ENCODE results near the gene ABCB8. TPM values are rescaled to one million over a fixed set of nuclear protein-coding genes. Genes with fewer than 3 reads are reported as not detected.
"Not testable (repeated sequence)": the region's sequence is repeated elsewhere in the genome, so short reads cannot be mapped to it uniquely, and the experiment has no call there.

Gene ABCB8
- total and polyA plus RNA-seq, 9 of the 15 experiments (the other 6 are each of a cell fraction or from before 2014, with no cell fraction given), result 7.6 to 106 (median 36.3) TPM

DNA sequence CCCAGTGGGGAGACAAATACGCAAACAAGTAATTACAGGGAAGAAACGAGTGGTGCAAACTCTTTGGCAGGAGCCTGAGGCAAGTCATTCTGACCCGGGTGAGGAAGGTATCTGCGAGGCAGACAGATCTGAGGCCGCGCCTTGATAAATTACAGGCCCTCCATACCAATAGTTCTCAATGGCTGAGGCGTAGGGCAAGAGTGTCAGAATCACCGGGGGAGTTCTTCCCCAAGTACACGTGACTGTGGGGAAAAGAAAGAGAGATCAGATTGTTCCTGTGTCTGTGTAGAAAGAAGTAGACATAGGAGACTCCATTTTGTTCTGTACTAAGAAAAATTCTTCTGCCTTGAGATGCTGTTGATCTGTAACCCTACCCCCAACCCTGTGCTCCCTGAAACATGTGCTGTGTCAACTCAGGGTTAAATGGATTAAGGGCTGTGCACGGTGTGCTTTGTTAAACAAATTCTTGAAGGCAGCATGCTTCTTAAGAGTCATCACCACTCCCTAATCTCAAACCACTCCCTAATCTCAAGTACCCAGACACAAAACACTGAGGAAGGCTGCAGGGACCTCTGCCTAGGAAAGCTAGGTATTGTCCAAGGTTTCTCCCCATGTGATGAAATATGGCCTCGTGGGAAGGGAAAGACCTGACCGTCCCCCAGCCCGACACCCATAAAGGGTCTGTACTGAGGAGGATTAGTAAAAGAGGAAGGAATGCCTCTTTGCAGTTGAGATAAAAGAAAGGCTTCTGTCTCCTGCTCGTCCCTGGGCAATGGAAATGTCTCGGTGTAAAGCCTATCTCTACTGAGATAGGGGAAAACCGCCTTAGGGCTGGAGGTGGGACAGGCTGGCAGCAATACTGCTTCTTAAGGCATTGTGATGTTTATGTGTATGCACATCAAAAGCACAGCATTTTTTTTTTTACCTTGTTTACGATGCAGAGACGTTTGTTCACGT lies 1.2 kb upstream of the ABCB8 start (continued):
- peak; percentile 76; the same call in 1 of the 2 replicates for TF ChIP-seq BHLHE40 (IDR thresholded peaks at IDR 0.05; ENCODE audit: low read length)
- TF ChIP-seq ATF1 (CRISPR knock-in tag; IDR thresholded peaks at IDR 0.05), result not testable (repeated sequence)
- TF ChIP-seq ATF1 (tag; IDR thresholded peaks at IDR 0.05), result peak; percentile 72
- TF ChIP-seq BCL6 (CRISPR knock-in tag; IDR thresholded peaks at IDR 0.05), result peak; percentile 85; the same call in 1 of the 2 replicates
- TF ChIP-seq DPF2 (IDR thresholded peaks at IDR 0.05), result peak; percentile 81
- TF ChIP-seq, protein P1, sequence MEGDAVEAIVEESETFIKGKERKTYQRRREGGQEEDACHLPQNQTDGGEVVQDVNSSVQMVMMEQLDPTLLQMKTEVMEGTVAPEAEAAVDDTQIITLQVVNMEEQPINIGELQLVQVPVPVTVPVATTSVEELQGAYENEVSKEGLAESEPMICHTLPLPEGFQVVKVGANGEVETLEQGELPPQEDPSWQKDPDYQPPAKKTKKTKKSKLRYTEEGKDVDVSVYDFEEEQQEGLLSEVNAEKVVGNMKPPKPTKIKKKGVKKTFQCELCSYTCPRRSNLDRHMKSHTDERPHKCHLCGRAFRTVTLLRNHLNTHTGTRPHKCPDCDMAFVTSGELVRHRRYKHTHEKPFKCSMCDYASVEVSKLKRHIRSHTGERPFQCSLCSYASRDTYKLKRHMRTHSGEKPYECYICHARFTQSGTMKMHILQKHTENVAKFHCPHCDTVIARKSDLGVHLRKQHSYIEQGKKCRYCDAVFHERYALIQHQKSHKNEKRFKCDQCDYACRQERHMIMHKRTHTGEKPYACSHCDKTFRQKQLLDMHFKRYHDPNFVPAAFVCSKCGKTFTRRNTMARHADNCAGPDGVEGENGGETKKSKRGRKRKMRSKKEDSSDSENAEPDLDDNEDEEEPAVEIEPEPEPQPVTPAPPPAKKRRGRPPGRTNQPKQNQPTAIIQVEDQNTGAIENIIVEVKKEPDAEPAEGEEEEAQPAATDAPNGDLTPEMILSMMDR (IDR thresholded peaks at IDR 0.05 in 2 of 3, conservative IDR thresholded peaks at IDR 0.05 in 1 of 3; ENCODE audit: insufficient read depth in 2 of 3, low read depth in 1 of 3, low read length in 3 of 3), result peak in 1 of 3 experiments; percentile 13; a peak in 1 of 6 replicates
- TF ChIP-seq, protein P2, sequence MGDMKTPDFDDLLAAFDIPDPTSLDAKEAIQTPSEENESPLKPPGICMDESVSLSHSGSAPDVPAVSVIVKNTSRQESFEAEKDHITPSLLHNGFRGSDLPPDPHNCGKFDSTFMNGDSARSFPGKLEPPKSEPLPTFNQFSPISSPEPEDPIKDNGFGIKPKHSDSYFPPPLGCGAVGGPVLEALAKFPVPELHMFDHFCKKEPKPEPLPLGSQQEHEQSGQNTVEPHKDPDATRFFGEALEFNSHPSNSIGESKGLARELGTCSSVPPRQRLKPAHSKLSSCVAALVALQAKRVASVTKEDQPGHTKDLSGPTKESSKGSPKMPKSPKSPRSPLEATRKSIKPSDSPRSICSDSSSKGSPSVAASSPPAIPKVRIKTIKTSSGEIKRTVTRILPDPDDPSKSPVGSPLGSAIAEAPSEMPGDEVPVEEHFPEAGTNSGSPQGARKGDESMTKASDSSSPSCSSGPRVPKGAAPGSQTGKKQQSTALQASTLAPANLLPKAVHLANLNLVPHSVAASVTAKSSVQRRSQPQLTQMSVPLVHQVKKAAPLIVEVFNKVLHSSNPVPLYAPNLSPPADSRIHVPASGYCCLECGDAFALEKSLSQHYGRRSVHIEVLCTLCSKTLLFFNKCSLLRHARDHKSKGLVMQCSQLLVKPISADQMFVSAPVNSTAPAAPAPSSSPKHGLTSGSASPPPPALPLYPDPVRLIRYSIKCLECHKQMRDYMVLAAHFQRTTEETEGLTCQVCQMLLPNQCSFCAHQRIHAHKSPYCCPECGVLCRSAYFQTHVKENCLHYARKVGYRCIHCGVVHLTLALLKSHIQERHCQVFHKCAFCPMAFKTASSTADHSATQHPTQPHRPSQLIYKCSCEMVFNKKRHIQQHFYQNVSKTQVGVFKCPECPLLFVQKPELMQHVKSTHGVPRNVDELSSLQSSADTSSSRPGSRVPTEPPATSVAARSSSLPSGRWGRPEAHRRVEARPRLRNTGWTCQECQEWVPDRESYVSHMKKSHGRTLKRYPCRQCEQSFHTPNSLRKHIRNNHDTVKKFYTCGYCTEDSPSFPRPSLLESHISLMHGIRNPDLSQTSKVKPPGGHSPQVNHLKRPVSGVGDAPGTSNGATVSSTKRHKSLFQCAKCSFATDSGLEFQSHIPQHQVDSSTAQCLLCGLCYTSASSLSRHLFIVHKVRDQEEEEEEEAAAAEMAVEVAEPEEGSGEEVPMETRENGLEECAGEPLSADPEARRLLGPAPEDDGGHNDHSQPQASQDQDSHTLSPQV (IDR thresholded peaks at IDR 0.05), result peak; percentile 100
- TF ChIP-seq TCFL5 (CRISPR knock-in tag; conservative IDR thresholded peaks at IDR 0.05), result peak; percentile 89
- peak; percentile 93; the same call in 1 of the 2 replicates for TF ChIP-seq ZNF133 (CRISPR knock-in tag; IDR thresholded peaks at IDR 0.05)
- TF ChIP-seq, protein P3, sequence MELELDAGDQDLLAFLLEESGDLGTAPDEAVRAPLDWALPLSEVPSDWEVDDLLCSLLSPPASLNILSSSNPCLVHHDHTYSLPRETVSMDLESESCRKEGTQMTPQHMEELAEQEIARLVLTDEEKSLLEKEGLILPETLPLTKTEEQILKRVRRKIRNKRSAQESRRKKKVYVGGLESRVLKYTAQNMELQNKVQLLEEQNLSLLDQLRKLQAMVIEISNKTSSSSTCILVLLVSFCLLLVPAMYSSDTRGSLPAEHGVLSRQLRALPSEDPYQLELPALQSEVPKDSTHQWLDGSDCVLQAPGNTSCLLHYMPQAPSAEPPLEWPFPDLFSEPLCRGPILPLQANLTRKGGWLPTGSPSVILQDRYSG (tag; conservative IDR thresholded peaks at IDR 0.05; ENCODE audit: low read depth), result peak; percentile 99
- TF ChIP-seq BCOR (IDR thresholded peaks at IDR 0.05), result peak; percentile 42
- peak; percentile 3 to 13; a peak in 2 of 4 replicates for TF ChIP-seq TBL1XR1 (IDR thresholded peaks at IDR 0.05; ENCODE audit: low read length in 2 of 2)
- peak; percentile 86 for TF ChIP-seq ZFP1 (CRISPR knock-in tag; IDR thresholded peaks at IDR 0.05)
- 0 out of 2 replicates have a peak, but pooled peaks have one; percentile 13 for TF ChIP-seq MTA1 (IDR thresholded peaks at IDR 0.05; ENCODE audit: borderline replicate concordance)
- TF ChIP-seq NUFIP1 (IDR thresholded peaks at IDR 0.05; ENCODE audit: partially characterized antibody), result peak; percentile 51
- peak; percentile 93 for TF ChIP-seq ZNF197 (CRISPR knock-in tag; IDR thresholded peaks at IDR 0.05; ENCODE audit: low read depth)
- peak; percentile 28; the same call in 1 of the 2 replicates for TF ChIP-seq ZBTB7A (IDR thresholded peaks at IDR 0.05; ENCODE audit: borderline replicate concordance, control insufficient read depth, low read depth, low read length)
- TF ChIP-seq NCOR1 (IDR thresholded peaks at IDR 0.05), result peak; percentile 84
- peak; percentile 73; the same call in 1 of the 2 replicates for TF ChIP-seq ZNF75A (CRISPR knock-in tag; IDR thresholded peaks at IDR 0.05)
- TF ChIP-seq MYC (IDR thresholded peaks at IDR 0.05; ENCODE audit: low read depth, low read length), result peak; percentile 45; the same call in 1 of the 2 replicates
- TF ChIP-seq MYC (CRISPR knock-in tag; IDR thresholded peaks at IDR 0.05; ENCODE audit: borderline replicate concordance, low read depth), result peak; percentile 92; the same call in 1 of the 2 replicates
- peak; percentile 71 to 95; a peak in 3 of 4 replicates for TF ChIP-seq TEAD1 (CRISPR knock-in tag; IDR thresholded peaks at IDR 0.05)

Measured in K562 (cell line).